ENCODE results near the gene MEX3A.
"Not testable (repeated sequence)": the region's sequence is repeated elsewhere in the genome, so short reads cannot be mapped to it uniquely, and the experiment has no call there.

MEX3A gene

DNA sequence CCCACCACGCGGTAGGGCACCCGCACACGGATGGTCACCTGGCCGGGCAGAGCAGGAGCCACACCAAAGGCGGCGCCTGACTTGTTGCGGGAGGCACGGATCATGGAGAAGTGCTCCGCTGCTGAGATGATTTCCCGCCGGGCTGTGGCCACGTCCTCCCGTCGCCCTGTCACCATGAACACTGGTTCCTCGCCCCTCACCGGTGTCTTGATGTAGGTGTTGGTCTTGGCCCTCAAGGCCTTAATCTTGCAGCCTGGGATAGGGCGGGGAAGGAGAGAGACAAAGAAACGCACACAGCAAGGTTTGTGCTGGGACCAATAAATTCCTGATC, 4.9 kb downstream of the MEX3A start:
- DNase-seq = no peak

DNA sequence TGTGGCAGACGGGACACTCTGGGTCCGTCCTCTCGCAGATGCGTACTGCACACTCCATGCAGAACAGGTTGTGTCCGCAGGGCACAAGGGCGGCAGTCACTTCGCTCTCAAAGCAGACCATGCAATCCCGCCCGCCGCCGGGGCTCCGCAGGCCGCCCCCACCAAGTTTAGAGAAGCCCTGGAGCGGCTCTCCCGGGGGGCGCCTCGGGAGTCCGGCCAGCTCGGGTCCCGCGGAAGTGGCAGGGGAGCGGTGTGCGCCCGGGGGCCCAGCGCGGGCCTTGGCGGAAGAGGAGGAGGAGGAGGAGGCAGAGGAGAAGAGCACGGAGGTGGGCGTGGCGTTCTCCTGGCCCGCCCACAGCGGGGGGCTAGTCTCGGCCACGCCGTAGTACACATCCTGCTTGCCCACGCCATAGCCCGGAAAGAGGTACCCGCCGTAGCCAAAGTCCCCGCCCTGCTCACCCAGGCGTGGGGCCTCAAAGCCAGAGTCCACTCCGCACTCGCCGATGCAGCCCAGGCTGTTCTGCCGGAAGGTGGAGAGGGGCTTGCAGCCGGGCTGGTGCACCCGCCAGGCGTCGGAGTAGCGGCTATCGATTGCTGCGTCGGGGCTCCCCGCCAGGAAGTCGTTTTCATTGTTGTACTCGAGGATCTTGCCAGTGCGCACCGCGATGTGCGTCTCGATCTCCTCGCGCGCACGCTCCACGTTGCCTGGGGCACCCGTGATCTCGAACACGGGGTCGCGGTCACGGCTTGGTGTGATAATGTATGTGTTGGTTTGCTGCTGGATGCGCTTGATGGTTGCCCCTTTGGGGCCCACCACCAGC, 5.4 kb downstream of the MEX3A start:
- no peak for DNase-seq

GRCh38 chr1:156075775-156076204, 6.5 kb downstream of the MEX3A start:
- DNase-seq = no peak

- DNase-seq = no peak
Observed at GRCh38 chr1:156075162-156075561, 7.1 kb downstream of the MEX3A start.

GRCh38 chr1:156074661-156075060, 7.6 kb downstream of the MEX3A start:
- no peak for DNase-seq

- DNase-seq = no peak
Observed at GRCh38 chr1:156073740-156074139, 8.5 kb downstream of the MEX3A start.

DNA sequence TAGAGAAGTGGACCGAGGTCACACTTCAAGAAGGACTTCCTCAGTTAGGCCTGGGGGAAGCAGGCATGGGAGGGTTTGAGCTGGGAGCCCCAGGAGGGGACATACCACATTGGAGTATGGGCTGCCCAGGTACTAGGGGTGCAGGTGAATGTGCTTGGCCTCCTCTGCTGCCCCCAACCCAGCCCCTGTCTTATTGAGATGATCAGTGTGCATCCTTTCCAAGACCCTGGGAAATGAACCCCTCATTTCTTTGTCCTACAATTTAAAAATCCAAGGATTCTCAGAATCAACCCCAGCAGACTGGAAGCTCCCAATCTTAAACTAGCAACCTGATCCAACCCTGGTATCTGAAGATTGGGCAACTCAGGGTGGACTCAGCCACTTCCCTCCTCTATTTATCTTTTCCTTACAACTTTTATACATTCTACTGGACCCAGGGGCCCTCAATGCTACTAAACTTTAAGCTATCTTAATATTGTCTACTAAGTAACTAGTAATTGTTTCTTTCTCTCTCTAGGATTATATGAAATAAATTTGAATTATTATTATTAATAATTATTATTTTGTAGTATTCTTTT, 9.1 kb downstream of the MEX3A start:
- no peak for DNase-seq

- DNase-seq = no peak
Observed at GRCh38 chr1:156072251-156072650, 10.0 kb downstream of the MEX3A start.

DNA sequence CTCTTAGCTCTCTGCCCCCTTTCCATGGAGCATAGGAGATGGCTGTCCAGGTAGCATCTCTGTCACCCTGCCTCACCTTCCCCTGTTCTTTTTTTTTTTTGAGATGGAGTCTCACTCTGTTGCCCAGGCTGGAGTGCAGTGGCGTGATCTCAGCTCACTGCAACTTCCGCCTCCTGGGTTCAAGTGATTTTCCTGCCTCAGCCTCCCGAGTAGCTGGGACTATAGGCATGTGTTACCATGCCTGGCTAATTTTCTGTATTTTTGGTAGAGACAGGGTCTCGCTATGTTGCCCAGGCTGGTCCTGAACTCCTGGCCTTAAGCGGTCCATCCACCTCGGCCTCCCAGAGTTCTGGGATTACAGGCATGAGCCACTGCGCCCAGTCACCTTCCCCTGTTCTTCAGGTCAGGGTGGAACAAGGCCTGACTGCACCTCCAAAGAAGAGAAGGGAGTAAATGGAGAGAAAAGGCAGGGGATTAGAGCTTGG, 10.9 kb downstream of the MEX3A start:
- not testable (repeated sequence) for DNase-seq

- no peak for DNase-seq
Observed at GRCh38 chr1:156070548-156070947, 11.7 kb downstream of the MEX3A start.

DNA sequence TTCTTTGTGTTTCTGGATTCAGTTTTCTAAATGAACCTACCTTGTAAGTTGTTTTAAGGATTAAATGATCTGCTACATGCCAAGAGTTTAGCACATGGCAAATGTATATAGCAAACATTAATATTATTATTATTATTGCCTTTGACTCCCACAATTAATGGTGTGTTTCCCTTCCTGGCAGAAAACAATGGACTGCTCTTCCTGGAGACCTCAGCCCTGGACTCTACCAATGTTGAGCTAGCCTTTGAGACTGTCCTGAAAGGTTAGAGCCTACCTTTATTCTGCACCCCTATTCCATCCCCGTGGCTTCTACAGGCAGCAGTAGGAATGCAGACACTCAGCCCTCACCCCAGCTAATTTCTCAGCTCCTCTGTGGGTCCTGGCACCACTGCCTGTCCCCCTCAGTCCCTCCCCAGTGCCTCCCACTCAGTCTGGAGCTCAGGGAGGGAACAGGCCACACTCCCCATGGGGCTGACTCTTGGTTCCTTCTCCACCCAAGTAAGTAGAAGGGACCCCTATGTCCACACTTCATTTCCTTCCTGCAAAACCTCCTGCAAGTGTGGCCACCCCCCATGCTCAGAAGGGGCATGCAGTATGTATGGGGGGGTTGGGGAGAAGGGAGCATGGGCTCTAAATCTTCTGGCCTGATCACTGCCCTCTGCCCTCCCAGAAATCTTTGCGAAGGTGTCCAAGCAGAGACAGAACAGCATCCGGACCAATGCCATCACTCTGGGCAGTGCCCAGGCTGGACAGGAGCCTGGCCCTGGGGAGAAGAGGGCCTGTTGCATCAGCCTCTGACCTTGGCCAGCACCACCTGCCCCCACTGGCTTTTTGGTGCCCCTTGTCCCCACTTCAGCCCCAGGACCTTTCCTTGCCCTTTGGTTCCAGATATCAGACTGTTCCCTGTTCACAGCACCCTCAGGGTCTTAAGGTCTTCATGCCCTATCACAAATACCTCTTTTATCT, 12.5 kb downstream of the MEX3A start:
- no peak for DNase-seq

- DNase-seq = no peak
Observed at GRCh38 chr1:156067262-156067661, 15.0 kb downstream of the MEX3A start.

- no peak for DNase-seq
Observed at GRCh38 chr1:156065871-156066270, 16.4 kb downstream of the MEX3A start.

DNA sequence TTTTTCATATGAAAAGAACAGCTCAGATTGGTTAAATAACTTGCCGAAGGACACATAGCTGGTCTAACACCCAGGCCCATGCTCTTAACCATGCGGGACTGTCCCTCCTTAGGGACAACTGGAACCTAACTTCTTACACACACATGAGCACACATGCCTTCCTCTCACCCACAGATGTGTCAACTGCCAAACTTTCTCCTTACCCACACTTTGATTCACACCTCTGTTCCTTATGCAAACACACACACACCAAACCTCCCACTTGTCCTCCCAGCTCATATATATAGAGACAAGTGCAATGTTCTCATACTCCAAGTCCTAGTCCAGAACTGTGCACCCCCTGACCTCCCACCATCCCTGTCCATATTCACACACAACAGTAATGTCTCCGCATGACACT, 17.1 kb downstream of the MEX3A start:
- no peak for DNase-seq

DNA sequence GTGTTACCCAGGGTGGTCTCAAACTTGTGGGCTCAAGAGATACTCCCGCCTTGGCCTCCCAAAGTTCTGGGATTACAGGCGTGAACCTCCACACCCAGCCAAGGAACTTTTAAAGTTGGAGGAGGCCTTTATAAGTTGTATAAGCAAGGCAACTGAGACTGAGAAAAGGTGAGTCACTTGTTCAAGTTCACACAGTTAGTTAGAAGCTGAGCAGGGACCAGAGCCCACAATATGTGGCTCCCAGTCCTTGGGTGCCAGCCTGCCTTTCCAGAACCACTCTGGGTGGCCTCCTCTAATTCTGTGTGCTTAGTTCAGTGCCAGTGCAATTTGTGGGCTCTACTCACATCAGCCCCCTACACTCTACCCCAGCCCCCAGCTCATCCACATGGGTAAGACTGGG, 17.6 kb downstream of the MEX3A start:
- DNase-seq = no peak

DNA sequence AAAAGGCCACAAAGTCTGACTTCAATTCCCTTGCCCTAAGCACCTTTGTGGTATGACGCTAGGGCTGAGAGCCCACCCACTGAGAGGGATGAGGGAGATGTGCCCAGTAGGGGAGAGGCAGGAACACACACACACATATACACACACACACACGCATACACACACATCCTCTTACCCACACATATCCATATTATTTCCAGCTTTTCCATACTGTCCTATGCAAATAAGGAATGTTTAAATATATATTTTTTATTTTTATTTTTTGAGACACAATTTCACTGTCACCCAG, 18.3 kb downstream of the MEX3A start:
- DNase-seq = no peak

GRCh38 chr1:156062189-156062588, 20.1 kb downstream of the MEX3A start:
- no peak for DNase-seq

DNA sequence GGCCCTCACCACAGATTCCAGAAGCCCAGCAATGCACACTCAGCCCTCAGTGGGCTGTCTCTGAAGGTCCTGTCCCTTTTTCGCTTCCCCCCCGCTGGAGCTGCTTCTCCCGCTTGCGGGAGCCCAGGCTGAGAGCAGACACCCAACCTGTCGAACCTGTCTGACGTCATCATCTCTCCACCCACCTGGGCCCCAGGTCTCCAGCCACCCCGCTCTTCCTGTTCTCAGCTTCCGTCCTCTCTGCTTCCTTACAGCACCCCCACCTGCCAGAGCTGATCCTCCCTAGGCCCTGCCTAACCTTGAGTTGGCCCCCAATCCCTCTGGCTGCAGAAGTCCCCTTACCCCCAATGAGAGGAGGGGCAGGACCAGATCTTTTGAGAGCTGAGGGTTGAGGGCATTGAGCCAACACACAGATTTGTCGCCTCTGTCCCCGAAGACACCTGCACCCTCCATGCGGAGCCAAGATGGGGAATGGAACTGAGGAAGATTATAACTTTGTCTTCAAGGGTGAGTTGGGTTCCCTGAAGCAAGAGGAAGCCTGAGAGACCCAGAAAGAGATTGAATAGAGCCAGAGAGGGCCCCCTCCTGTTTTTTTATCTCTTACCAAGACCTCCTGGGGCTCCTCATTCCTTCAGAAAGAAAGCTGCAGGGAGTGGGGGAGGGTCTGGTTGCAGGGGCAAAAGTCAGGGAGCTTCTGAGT, 21.2 kb downstream of the MEX3A start, which contains the start of gene RAB25:
Gene RAB25 (plus strand): TSS at position 224 of the 700 bp plus-strand sequence. CDS start 241 bp downstream, at position 465.
- DNase-seq = no peak

- no peak for DNase-seq
Observed at GRCh38 chr1:156056326-156056849, 25.9 kb downstream of the MEX3A start.

DNA sequence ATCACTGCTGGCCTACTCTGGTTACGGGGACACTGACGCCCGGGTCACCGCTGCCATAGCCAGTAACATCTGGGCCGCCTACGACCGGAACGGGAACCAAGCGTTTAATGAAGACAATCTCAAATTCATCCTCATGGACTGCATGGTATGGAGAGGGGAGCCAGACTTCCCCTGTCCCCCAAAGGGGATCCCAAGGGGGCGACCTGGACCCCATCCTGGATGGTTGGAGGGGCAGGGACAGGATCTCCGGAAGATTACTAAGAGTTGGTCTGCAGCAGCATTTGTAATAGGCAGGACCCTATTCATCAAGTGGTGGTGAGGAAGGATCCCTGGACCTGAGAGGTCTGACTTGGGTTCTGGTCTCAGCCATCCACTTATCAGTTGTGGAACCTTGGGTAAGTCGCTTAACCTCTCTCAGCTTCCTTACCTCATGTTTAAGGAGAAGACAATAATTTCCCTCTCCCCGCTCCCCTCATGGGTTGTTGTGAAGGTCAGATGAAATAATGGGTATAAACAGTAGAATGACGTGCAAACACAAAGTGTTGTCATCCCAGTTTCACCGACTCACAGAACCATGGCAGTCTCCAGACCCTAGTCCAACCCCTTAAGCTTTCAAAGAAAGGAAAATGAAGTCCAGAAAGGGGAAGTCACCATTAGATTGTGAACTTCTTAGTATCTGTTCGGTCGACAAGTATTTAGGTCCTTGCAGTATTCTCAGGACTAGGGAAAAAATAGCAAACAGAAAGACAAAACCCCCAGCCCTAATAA, 26.8 kb downstream of the MEX3A start:
- no peak for DNase-seq

- DNase-seq = peak; percentile 98
Observed at GRCh38 chr1:156054500-156055280, 27.6 kb downstream of the MEX3A start, which contains the start of gene LAMTOR2. Gene LAMTOR2, plus strand, starts transcription at chr1:156054782. Its CDS starts 108 bp downstream, at chr1:156054890.

Data from activated CD8-positive, alpha-beta memory T cell treated with anti-CD3 and anti-CD28 coated beads, Interleukin-2, amount 50 U/mL, for 4 hours (primary cell).